ENCODE results near the gene SATB1. TPM values are rescaled to one million over a fixed set of nuclear protein-coding genes. Genes with fewer than 3 reads are reported as not detected.

SATB1 gene
- total and polyA plus RNA-seq, 7 donors: 6.4 to 53.2 (median 34.0) TPM

- no peak for ATAC-seq
- Histone ChIP-seq H3K27me3 (ENCODE audit: insufficient read depth in 3 of 3, low read length in 2 of 3) (no peaks in the 10 kb centered on the region), H3K36me3 (ENCODE audit: insufficient read depth in 1 of 2, low read depth in 1 of 2) (peaks cover 0 to 78% of the 10 kb centered on the region in 2 donors), H3K27ac (no peak overlapping the region), H3K4me1 (no peaks in the 10 kb centered on the region), H3K4me3 (no peak overlapping the region), H3K9me3 (no peaks in the 10 kb centered on the region)
- no peak for DNase-seq
- TF ChIP-seq, protein P1, sequence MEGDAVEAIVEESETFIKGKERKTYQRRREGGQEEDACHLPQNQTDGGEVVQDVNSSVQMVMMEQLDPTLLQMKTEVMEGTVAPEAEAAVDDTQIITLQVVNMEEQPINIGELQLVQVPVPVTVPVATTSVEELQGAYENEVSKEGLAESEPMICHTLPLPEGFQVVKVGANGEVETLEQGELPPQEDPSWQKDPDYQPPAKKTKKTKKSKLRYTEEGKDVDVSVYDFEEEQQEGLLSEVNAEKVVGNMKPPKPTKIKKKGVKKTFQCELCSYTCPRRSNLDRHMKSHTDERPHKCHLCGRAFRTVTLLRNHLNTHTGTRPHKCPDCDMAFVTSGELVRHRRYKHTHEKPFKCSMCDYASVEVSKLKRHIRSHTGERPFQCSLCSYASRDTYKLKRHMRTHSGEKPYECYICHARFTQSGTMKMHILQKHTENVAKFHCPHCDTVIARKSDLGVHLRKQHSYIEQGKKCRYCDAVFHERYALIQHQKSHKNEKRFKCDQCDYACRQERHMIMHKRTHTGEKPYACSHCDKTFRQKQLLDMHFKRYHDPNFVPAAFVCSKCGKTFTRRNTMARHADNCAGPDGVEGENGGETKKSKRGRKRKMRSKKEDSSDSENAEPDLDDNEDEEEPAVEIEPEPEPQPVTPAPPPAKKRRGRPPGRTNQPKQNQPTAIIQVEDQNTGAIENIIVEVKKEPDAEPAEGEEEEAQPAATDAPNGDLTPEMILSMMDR (IDR thresholded peaks at IDR 0.05): no peak
- intact Hi-C loops (cut with DNase I): no loop called here
- 85 to 92% (median 88%) methylated on average over 4 of the region's 4 CpGs for WGBS, 3 donors
Observed at GRCh38 chr3:18372786-18373405, 52.2 kb downstream of the SATB1 start.

DNA sequence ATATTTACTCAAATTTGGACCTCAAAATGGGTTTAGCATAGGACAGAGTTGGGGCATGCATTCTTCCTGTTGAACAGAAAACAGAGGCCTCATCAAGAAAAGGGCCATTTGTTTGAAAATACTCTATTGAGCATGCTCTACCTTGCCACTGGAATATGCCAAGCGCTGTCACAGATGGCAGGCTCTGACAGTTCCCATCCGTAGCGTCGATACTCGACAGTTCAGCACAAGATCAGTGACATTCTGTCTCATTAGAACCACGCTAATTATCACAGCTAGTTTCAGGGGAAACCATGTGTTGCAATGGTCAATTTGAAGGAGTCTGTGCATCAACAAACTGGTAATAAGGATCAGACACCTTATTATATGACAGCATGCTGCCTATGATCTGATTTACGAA is 54.5 kb downstream of the SATB1 start:
- DNase-seq (no peak), ATAC-seq (no peak)
- TF ChIP-seq, protein P1 (IDR thresholded peaks at IDR 0.05): no peak
- Histone ChIP-seq H3K4me1 (no peaks in the 10 kb centered on the region), H3K4me3 (no peak overlapping the region), H3K9me3 (no peaks in the 10 kb centered on the region), H3K27me3 (ENCODE audit: insufficient read depth in 3 of 3, low read length in 2 of 3) (no peaks in the 10 kb centered on the region), H3K36me3 (ENCODE audit: insufficient read depth in 1 of 2, low read depth in 1 of 2) (peaks cover 0 to 72% of the 10 kb centered on the region in 2 donors), H3K27ac (no peak overlapping the region)
- intact Hi-C loops (cut with DNase I): no loop called here
- WGBS, 3 donors: 90 to 93% (median 92%) methylated on average over 7 of the region's 7 CpGs

- peaks cover 0 to 62% of the 10 kb centered on the region in 2 donors for H3K36me3 ChIP-seq (ENCODE audit: insufficient read depth in 1 of 2, low read depth in 1 of 2)
- no peaks in the 10 kb centered on the region for H3K9me3 ChIP-seq
- H3K4me3 ChIP-seq: no peak overlapping the region
- TF ChIP-seq, protein P1 (IDR thresholded peaks at IDR 0.05): no peak
- intact Hi-C loops (cut with DNase I): no loop called here
- H3K27ac ChIP-seq: no peak overlapping the region
- DNase-seq (no peak), ATAC-seq (no peak)
- H3K4me1 ChIP-seq: no peaks in the 10 kb centered on the region
- H3K27me3 ChIP-seq (ENCODE audit: insufficient read depth in 3 of 3, low read length in 2 of 3): no peaks in the 10 kb centered on the region
- WGBS, 3 donors: 71 to 75% (median 74%) methylated on average over 13 of the region's 13 CpGs
Observed at GRCh38 chr3:18369551-18370185, 55.5 kb downstream of the SATB1 start.

DNA sequence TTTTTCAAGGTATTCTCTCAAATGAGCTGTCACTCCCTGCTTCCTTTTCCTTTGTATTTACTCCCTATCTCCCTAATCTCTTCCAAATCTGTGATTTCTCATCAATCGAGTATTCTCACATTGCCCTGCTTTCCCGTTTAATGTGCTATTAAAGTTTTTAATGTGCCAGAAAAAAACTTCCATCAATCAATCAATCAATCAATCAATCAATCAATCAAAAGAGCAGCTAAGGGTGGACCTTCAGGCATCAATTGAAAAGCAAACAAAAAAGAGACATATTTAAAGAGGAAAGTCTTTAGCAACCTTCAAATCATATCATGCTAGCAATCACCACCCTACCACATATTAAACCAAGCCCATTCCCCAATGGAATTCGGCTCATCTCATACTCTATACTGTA is 58.9 kb downstream of the SATB1 start:
- H3K9me3 ChIP-seq: no peaks in the 10 kb centered on the region
- H3K27me3 ChIP-seq (ENCODE audit: insufficient read depth in 3 of 3, low read length in 2 of 3): no peaks in the 10 kb centered on the region
- ATAC-seq (no peak), DNase-seq (no peak)
- WGBS, 3 donors: 91 to 93% (median 92%) methylated on average over 3 of the region's 3 CpGs
- H3K4me1 ChIP-seq: no peaks in the 10 kb centered on the region
- TF ChIP-seq, protein P1 (IDR thresholded peaks at IDR 0.05): no peak
- peaks cover 0 to 49% of the 10 kb centered on the region in 2 donors for H3K36me3 ChIP-seq (ENCODE audit: insufficient read depth in 1 of 2, low read depth in 1 of 2)
- intact Hi-C loops (cut with DNase I): no loop called here
- no peak overlapping the region for H3K4me3 ChIP-seq
- H3K27ac ChIP-seq: no peak overlapping the region
